DND-41 (cell line): ENCODE data around the gene GART.

ENCODE experiments used
- ATAC-seq: fragments of 200-7000 bp; cut with Tn5 transposase; 3 replicates; pipeline ENCODE4 v1.9.1; 2021; ENCODE audit warnings: low read depth; ENCODE audit not compliant: insufficient read depth
- DNase-seq: peaks from one replicate; pipeline ENCODE4 v3.0.0-alpha.2; 2020
- H2AFZ ChIP-seq: 2 replicates; pipeline ENCODE4 v1.6.0; 2012; ENCODE audit warnings: low read depth, low read length
- H3K27ac ChIP-seq: 2 replicates; pipeline ENCODE4 v1.5.1; 2012; ENCODE audit warnings: low read length, inconsistent platforms
- H3K27me3 ChIP-seq: fragments of 200-600 bp; sonication (generic); 2 replicates; pipeline ENCODE4 v1.6.0; 2012; ENCODE audit warnings: low read length, mild to moderate bottlenecking, inconsistent platforms; ENCODE audit not compliant: insufficient read depth, poor library complexity
- H3K36me3 ChIP-seq: 2 replicates; pipeline ENCODE4 v1.5.1; 2012; ENCODE audit warnings: low read length, inconsistent platforms; ENCODE audit not compliant: insufficient read depth
- H3K4me1 ChIP-seq: 2 replicates; pipeline ENCODE4 v1.5.1; 2012; ENCODE audit warnings: mild to moderate bottlenecking, low read length; ENCODE audit not compliant: insufficient read depth
- H3K4me2 ChIP-seq: 2 replicates; pipeline ENCODE4 v1.6.0; 2012; ENCODE audit warnings: mild to moderate bottlenecking, moderate library complexity, low read length, inconsistent platforms; ENCODE audit not compliant: insufficient read depth
- H3K4me3 ChIP-seq, 2 experiments: fragments of 200-600 bp in 1 of 2; shearing (Covaris generic) in 1 of 2; 2 replicates each; pipeline ENCODE4 v1.5.1; 2012 to 2016; ENCODE audit warnings: inconsistent platforms in 2 of 2, low read length in 2 of 2, mild to moderate bottlenecking in 2 of 2, low read depth in 1 of 2, moderate library complexity in 1 of 2
- H3K79me2 ChIP-seq: 2 replicates; pipeline ENCODE4 v1.6.0; 2012; ENCODE audit warnings: low read length, inconsistent platforms; ENCODE audit not compliant: insufficient read depth
- H3K9ac ChIP-seq: 2 replicates; pipeline ENCODE4 v1.6.0; 2012; ENCODE audit warnings: low read depth, mild to moderate bottlenecking, inconsistent platforms, low read length, moderate library complexity
- H3K9me3 ChIP-seq: 2 replicates; pipeline ENCODE4 v1.5.1; 2012; ENCODE audit warnings: low read length, moderate library complexity, mild to moderate bottlenecking, inconsistent platforms; ENCODE audit not compliant: insufficient read depth, severe bottlenecking
- H4K20me1 ChIP-seq: 2 replicates; pipeline ENCODE4 v1.6.0; 2012; ENCODE audit warnings: low read length; ENCODE audit not compliant: insufficient read depth
- EZH2 ChIP-seq: IDR thresholded peaks from 3 replicates; pipeline ENCODE4 v1.6.1; 2012; ENCODE audit warnings: borderline replicate concordance, low read depth, mild to moderate bottlenecking, moderate library complexity, low read length, inconsistent platforms; ENCODE audit not compliant: severe bottlenecking
- TF ChIP-seq, protein P1 (sequence below): IDR thresholded peaks from 2 replicates; pipeline ENCODE4 v1.5.1; 2012; ENCODE audit warnings: borderline replicate concordance, low read length, moderate library complexity, mild to moderate bottlenecking; ENCODE audit not compliant: poor library complexity, severe bottlenecking; ENCODE audit errors: extremely low read depth

GART gene

DNA sequence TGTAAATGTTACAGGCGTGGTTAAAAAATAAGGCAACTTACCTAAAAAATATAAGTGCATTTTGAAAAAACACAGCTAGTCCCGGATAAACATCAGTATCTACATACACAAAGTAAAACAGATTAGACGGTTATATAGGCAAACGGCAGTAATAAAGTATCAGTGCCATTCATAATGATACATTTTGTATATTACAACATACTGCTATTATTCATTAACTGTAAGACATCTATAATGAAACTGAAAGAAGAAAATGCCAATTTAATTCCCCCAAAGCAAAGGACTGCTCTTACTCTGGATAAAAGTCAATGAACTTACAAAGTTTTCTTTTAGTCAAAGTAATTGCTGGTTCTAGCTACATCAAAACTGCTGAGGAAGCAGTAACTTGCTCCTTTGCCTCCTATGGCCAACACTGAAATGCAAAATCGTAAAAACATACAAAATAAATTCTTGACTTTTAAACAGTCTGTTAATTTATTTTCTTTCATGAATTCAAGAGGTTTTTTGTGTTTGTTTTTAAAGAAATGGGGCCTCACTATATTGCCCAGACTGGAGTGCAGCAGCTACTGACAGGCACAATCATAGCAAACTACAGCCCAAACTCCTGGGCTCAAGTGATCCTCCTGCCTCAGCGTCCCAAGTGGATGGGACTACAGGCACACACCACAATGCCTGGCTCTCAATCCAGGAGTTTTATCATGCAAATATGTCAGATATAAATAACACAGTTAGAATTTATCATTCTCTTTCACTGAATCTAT, 86.1 kb downstream of the GART start:
- no peak overlapping the region for H3K4me2 ChIP-seq
- no peak overlapping the region for H3K9ac ChIP-seq

More for the DNA sequence above, 86.1 kb downstream of the GART start:
- H3K27me3 ChIP-seq, result no peaks in the 10 kb centered on the region
- TF ChIP-seq, protein P1, sequence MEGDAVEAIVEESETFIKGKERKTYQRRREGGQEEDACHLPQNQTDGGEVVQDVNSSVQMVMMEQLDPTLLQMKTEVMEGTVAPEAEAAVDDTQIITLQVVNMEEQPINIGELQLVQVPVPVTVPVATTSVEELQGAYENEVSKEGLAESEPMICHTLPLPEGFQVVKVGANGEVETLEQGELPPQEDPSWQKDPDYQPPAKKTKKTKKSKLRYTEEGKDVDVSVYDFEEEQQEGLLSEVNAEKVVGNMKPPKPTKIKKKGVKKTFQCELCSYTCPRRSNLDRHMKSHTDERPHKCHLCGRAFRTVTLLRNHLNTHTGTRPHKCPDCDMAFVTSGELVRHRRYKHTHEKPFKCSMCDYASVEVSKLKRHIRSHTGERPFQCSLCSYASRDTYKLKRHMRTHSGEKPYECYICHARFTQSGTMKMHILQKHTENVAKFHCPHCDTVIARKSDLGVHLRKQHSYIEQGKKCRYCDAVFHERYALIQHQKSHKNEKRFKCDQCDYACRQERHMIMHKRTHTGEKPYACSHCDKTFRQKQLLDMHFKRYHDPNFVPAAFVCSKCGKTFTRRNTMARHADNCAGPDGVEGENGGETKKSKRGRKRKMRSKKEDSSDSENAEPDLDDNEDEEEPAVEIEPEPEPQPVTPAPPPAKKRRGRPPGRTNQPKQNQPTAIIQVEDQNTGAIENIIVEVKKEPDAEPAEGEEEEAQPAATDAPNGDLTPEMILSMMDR, result no peak
- no peak for TF ChIP-seq EZH2
- no peaks in the 10 kb centered on the region; the same call in 1 of the 2 replicates for H3K36me3 ChIP-seq
- no peak overlapping the region for H3K4me3 ChIP-seq
- no peaks in the 10 kb centered on the region for H3K9me3 ChIP-seq
- H2AFZ ChIP-seq, result no peak overlapping the region
- H3K79me2 ChIP-seq, result no peaks in the 10 kb centered on the region
- H3K4me1 ChIP-seq, result no peaks in the 10 kb centered on the region
- H4K20me1 ChIP-seq, result no peaks in the 10 kb centered on the region
- no peak for DNase-seq
- no peak for ATAC-seq
- no peak overlapping the region for H3K27ac ChIP-seq
